Neural cell (in vitro differentiated cells): Measurements from ENCODE around the gene ZNF205. TPM values are rescaled to one million over a fixed set of nuclear protein-coding genes. Genes with fewer than 3 reads are reported as not detected.

ENCODE experiments used
- H2AFZ ChIP-seq: fragments of 200-600, 300-800 bp; sonication (generic), shearing (Covaris generic); 2 replicates; pipeline ENCODE4 v1.6.0; 2014; ENCODE audit warnings: low read depth, mild to moderate bottlenecking, antibody characterized with exemption, low read length, moderate library complexity
- H3F3A ChIP-seq: fragments of 200-600 bp; shearing (Covaris generic); 2 replicates; pipeline ENCODE4 v1.6.1; 2016; ENCODE audit warnings: mild to moderate bottlenecking, moderate library complexity, mixed read lengths, antibody characterized with exemption, low read length; ENCODE audit not compliant: insufficient read depth, poor library complexity, severe bottlenecking
- H3K27ac ChIP-seq: fragments of 200-600, 300-800 bp; sonication (generic), shearing (Covaris generic); 2 replicates; pipeline ENCODE4 v1.5.1; 2014; ENCODE audit warnings: mild to moderate bottlenecking, low read length, moderate library complexity
- H3K27me3 ChIP-seq: fragments of 300-800, 200-600 bp; sonication (generic), shearing (Covaris generic); 2 replicates; pipeline ENCODE4 v1.6.0; 2014; ENCODE audit warnings: mild to moderate bottlenecking, low read depth, low read length, moderate library complexity; ENCODE audit not compliant: insufficient read depth
- H3K36me3 ChIP-seq: fragments of 300-800, 200-600 bp; sonication (generic), shearing (Covaris generic); 2 replicates; pipeline ENCODE4 v1.5.1; 2014; ENCODE audit warnings: mild to moderate bottlenecking, antibody characterized with exemption, low read length, moderate library complexity; ENCODE audit not compliant: insufficient read depth
- H3K4me2 ChIP-seq: fragments of 300-800, 200-600 bp; sonication (generic), shearing (Covaris generic); 2 replicates; pipeline ENCODE4 v1.6.0; 2014; ENCODE audit warnings: mild to moderate bottlenecking, low read length
- H3K4me3 ChIP-seq: fragments of 300-800, 200-600 bp; sonication (generic), shearing (Covaris generic); 2 replicates; pipeline ENCODE4 v1.5.1; 2014; ENCODE audit warnings: mild to moderate bottlenecking, low read length, moderate library complexity
- H3K79me2 ChIP-seq: fragments of 200-600 bp; shearing (Covaris generic); replicated peaks from 2 replicates; pipeline ENCODE4 v1.6.0; 2014; ENCODE audit warnings: mild to moderate bottlenecking, low read length, moderate library complexity; ENCODE audit not compliant: insufficient read depth
- H3K9ac ChIP-seq: fragments of 300-800, 200-600 bp; sonication (generic), shearing (Covaris generic); 2 replicates; pipeline ENCODE4 v1.6.1; 2016; ENCODE audit warnings: mild to moderate bottlenecking, low read length, mixed read lengths
- H3K9me2 ChIP-seq: fragments of 200-600 bp; shearing (Covaris generic); 2 replicates; pipeline ENCODE4 v1.6.1; 2016; ENCODE audit warnings: mild to moderate bottlenecking, low read length, mixed read lengths; ENCODE audit not compliant: insufficient read depth
- H3K9me3 ChIP-seq: fragments of 200-600, 300-800 bp; sonication (generic), shearing (Covaris generic); 2 replicates; pipeline ENCODE4 v1.6.1; 2016; ENCODE audit warnings: mild to moderate bottlenecking, mixed run types, low read length, moderate library complexity, mixed read lengths
- H4K20me1 ChIP-seq: fragments of 200-600 bp; shearing (Covaris generic); 2 replicates; pipeline ENCODE4 v1.6.1; 2016; ENCODE audit warnings: mild to moderate bottlenecking, mixed run types; ENCODE audit not compliant: insufficient read depth
- CTCF ChIP-seq: fragments of 450-650 bp; IDR thresholded peaks from 2 replicates; pipeline ENCODE4 v1.5.1; 2014; ENCODE audit warnings: antibody characterized with exemption, mild to moderate bottlenecking, moderate library complexity; ENCODE audit not compliant: poor library complexity, severe bottlenecking
- EP300 ChIP-seq: fragments of 450-650 bp; conservative IDR thresholded peaks from 2 replicates; pipeline ENCODE4 v1.6.1; 2014; ENCODE audit warnings: antibody characterized with exemption, mild to moderate bottlenecking, moderate library complexity; ENCODE audit not compliant: poor library complexity, severe bottlenecking
- EZH2 ChIP-seq: fragments of 200-600, 300-800 bp; shearing (Covaris generic), sonication (generic); IDR thresholded peaks from 2 replicates; pipeline ENCODE4 v1.6.1; 2014; ENCODE audit warnings: antibody characterized with exemption, low read length, borderline replicate concordance, mild to moderate bottlenecking; ENCODE audit not compliant: insufficient read depth, poor library complexity, severe bottlenecking
- MXI1 ChIP-seq: fragments of 450-650 bp; conservative IDR thresholded peaks from 2 replicates; pipeline ENCODE4 v1.6.1; 2014; ENCODE audit warnings: antibody characterized with exemption, mild to moderate bottlenecking; ENCODE audit not compliant: poor library complexity, severe bottlenecking
- POLR2AphosphoS5 ChIP-seq: IDR thresholded peaks from 2 replicates; pipeline ENCODE4 v1.6.1; 2012
- RAD21 ChIP-seq: fragments of 450-650 bp; conservative IDR thresholded peaks from 2 replicates; pipeline ENCODE4 v1.6.1; 2014; ENCODE audit warnings: antibody characterized with exemption, mild to moderate bottlenecking, moderate library complexity
- REST ChIP-seq: IDR thresholded peaks from 2 replicates; pipeline ENCODE4 v1.6.1; 2012; ENCODE audit warnings: borderline replicate concordance
- SMC3 ChIP-seq: fragments of 450-650 bp; conservative IDR thresholded peaks from 2 replicates; pipeline ENCODE4 v1.6.1; 2014; ENCODE audit warnings: antibody characterized with exemption, mild to moderate bottlenecking, moderate library complexity; ENCODE audit not compliant: poor library complexity
- TAF1 ChIP-seq: IDR thresholded peaks from 2 replicates; pipeline ENCODE4 v1.6.1; 2012; ENCODE audit warnings: low read depth
- polyA plus RNA-seq: library from polyadenylated mRNA; depleted of rRNA; stranded (reverse); fragments of >200 nt; gene quantifications from 2 replicates; pipeline ENCODE4 v1.2.3, GENCODE V29; 2014

The ZNF205 gene
- polyA plus RNA-seq, 1 donor from 2014 or later: 30.0 TPM

DNA sequence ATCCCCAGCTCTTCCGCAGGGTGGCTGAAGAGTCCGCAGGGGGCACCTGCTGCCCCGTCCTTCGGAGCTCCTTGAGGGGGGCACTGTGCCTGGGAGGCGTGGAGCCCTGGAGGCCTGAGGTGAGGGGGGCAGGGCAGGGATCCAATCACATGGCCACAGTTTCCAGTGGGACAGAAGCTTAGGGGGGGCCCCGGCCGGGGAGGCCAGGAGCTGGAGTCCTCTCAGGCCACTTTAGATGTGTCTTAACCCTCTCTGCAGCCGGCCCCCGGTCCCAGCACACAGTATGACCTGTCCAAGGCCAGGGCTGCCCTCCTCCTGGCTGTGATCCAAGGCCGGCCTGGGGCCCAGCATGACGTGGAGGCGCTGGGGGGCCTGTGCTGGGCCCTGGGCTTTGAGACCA, 33.3 kb downstream of the ZNF205 start:
- Histone ChIP-seq H3K27me3 (no peaks in the 10 kb centered on the region), H3K36me3 (no peaks in the 10 kb centered on the region), H4K20me1 (no peaks in the 10 kb centered on the region), H3K79me2 (no peaks in the 10 kb centered on the region), H3K27ac (no peak overlapping the region), H3K9me2 (no peaks in the 10 kb centered on the region), H3K4me2 (no peak overlapping the region), H3K4me3 (no peak overlapping the region), H3K9me3 (no peaks in the 10 kb centered on the region), H2AFZ (no peak overlapping the region), H3F3A (no peaks in the 10 kb centered on the region), H3K9ac (no peak overlapping the region)
- TF ChIP-seq TAF1 (no peak), SMC3 (no peak), CTCF (no peak), EP300 (no peak), MXI1 (no peak), REST (no peak), POLR2AphosphoS5 (no peak), EZH2 (no peak), RAD21 (no peak)

DNA sequence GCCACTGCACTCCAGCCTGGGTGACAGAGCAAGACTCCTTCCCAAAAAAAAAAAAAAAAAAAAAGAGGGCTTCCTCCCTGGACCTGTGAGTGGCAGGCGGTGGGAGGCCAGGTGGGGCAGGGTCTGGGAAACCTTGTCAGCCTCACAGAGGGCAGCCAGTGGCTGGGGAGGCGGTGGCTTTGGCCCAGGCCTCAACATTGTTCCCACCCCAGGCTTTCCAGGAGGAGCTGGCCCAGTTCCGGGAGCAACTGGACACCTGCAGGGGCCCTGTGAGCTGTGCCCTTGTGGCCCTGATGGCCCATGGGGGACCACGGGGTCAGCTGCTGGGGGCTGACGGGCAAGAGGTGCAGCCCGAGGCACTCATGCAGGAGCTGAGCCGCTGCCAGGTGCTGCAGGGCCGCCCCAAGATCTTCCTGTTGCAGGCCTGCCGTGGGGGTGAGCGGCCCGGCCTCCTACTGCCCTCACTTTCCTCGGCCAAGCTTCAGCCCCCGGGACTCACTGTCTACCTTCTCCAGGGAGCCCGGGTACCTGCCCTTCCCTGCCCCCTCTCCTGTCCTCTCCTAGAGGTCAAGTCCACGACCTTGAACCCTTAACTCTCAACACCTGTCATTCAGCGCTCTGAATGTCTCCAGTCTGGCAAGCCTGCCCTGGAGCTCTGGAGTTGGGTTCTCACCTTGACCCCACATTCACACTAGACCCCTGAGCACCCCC, 34.8 kb downstream of the ZNF205 start:
- TF ChIP-seq EZH2 (no peak), POLR2AphosphoS5 (no peak), SMC3 (no peak), RAD21 (no peak), EP300 (no peak), MXI1 (no peak), REST (no peak), CTCF (no peak)
- Histone ChIP-seq H2AFZ (no peak overlapping the region), H3K27me3 (no peaks in the 10 kb centered on the region), H3K36me3 (no peaks in the 10 kb centered on the region), H3K9me2 (no peaks in the 10 kb centered on the region), H4K20me1 (no peaks in the 10 kb centered on the region), H3K79me2 (no peaks in the 10 kb centered on the region), H3K27ac (no peak overlapping the region), H3K4me2 (no peak overlapping the region), H3K9me3 (no peaks in the 10 kb centered on the region), H3F3A (peaks cover 4% of the 10 kb centered on the region), H3K4me3 (no peak overlapping the region), H3K9ac (no peak overlapping the region)
